GM18873 (cell line): ENCODE measurements around the gene ACOT12.
"Not testable (repeated sequence)": the region's sequence is repeated elsewhere in the genome, so short reads cannot be mapped to it uniquely, and the experiment has no call there.

Source experiments
- ATAC-seq: cut with Tn5 transposase; IDR thresholded peaks from one replicate; pipeline ENCODE4 v1.9.1; 2021; ENCODE audit warnings: mild to moderate bottlenecking, moderate library complexity, moderate number of reproducible peaks; ENCODE audit not compliant: unreplicated experiment, low FRiP score

ACOT12 gene

DNA sequence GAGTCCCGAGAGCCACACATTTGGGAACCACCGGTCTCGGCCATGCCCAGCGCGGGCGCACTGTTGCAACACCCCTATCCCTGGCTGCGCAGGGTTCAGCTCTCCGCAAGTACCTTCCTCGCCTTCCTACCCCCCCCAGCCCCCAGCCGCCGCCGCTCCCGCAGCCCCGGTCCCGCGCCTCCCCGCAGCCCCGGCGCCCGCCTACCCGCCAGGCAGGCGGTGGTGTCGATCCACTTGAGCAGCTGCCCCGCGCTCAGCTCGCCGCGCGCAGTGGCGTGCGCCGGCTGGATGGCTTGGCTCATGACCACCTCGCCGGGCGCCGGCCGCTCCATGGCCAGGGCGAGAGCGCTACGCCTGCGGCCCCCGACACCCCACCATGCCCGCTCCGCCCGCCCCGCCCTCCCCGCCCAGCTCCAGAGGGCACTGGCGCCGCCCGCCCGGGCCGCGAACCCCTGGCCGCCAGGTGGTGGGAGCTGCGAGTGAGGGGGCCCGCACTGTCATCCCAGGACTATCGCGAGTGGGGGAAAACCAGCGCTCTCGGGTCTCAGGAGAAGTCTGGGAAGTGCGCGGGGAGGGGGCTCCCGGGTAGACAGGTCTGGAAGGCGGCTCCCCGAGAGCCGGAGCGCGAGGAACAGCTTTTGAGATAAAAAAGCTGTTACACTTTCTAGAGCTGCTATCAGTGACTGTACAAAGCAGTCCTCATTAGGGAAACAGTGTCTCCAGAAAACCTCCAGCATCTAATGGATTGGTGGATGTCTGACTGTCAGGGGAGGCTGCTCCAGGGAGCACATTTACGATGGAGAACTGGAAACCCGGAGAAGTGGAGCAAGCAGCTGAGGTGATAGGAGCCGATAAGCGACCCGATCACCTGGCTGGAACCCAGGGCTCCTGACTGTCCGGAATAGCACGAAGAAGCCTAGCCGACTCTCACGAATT, at the start of gene ACOT12:
ACOT12 (minus strand) TSS at position 352 of the 936 bp plus-strand sequence; CDS start at position 332, 20 bp downstream.
- no peak for ATAC-seq

- no peak for ATAC-seq
Observed at GRCh38 chr5:81435023-81435422, 41.1 kb upstream of the ACOT12 start.

- no peak for ATAC-seq
Observed at GRCh38 chr5:81429985-81430384, 36.1 kb upstream of the ACOT12 start.

DNA sequence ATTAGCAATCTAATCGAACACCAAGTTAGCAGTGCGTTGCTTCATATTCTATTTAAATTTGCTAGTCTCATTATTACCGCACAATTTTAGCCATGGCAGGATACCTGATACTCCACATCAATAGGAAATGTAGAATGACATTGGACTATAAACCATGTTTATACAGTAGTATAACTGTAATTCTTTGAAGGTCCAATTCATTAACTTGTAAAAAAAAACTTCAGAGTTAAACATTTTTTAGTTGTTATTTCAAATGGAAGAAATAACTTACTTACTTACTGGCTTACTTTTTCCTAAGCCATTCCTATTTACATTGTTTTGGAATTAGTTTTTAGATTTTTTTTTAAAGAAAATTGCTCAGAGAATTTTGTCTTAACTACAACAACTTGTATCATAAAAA, 35.4 kb upstream of the ACOT12 start:
- no peak for ATAC-seq

- no peak for ATAC-seq
Observed at GRCh38 chr5:81428861-81429260, 34.9 kb upstream of the ACOT12 start.

DNA sequence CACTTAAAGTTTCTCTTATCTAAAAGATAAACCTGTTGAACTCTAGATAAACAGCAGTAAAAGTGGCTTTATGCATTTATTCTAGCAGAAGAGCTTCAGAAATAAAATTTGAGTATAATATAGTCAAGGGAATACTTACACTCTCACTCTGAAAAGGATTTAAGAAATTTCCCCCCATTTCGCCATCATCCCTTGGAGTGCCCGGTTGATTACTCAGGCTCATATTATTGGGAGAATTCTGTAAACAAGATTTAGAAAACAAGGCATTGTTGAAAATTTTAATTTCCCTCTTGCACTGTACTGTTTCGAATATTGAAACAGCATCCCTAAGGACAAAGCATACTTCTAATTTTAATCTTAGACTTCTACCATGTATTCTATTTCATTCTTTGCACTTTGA, 34.5 kb upstream of the ACOT12 start:
- no peak for ATAC-seq

GRCh38 chr5:81427566-81427965, 33.6 kb upstream of the ACOT12 start:
- no peak for ATAC-seq

DNA sequence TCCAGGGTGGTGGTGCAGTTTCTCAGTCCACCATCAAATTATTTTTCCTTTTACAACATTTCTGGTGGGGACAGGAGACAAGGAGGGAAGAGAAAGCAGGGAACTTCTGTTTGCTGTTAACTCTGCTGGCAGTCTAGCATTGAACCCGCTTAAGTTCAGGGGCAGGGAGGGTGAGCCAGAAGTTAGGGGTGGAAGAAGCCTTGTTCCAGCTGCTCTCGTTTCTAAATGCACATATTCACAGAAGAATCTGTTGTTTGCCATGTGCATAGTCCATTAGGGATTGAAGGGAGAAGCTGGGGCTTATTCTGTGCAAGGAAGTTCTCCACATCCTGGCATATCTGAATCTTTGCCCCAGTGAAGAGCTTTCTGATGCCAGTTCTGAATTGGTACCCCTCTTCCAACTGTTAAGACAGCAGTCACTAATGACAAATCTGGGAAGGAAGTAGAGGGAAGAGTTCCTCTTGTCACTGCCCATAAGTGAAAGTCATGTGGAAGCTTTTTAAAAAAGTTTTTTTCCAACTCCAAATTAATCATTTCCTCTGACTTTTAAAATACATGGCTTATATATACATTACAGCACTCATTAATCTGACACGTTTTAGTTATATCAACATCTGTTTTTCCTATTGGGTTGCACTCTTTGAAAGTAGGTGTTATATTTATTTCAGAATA, 32.6 kb upstream of the ACOT12 start:
- no peak for ATAC-seq

- no peak for ATAC-seq
Observed at GRCh38 chr5:81425569-81425968, 31.6 kb upstream of the ACOT12 start.

DNA sequence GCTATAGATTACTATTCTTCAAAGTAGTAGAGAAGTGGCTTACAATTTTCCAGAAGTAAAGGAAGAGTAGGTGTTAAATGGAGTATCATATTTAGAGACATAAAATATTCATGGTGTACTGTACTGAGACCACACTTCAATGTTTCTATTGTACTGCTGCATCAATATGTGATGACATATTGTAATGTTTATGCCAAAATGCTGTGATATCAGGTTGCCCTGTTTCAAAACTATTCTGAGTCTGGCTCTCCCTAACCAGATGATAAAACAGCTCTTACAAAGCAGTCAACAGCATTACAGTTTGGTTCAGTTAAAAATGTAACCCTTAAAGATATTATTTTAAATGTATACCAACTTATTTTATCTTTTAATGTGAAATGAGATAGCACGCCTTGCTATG, 30.8 kb upstream of the ACOT12 start:
- ATAC-seq, result no peak

DNA sequence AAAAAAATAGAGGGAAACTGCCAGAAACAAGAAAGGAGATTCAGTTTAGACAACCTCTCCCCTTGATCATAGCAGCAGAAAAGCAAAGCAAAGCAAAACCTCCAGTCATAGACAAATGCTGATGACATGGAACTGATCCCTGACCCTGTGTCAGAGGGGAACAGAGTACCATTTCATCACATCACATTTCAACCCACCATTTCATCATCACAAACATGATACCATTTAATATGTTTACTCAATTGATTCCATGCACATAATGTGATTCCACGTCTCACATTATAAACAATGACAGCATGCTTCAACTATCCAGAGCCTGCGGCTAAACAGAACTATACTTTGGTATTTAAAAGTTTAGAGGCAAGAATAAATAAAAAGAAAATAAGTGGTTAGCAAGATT, 28.7 kb upstream of the ACOT12 start:
- ATAC-seq, result no peak

GRCh38 chr5:81420039-81420667, 26.2 kb upstream of the ACOT12 start:
- no peak for ATAC-seq

DNA sequence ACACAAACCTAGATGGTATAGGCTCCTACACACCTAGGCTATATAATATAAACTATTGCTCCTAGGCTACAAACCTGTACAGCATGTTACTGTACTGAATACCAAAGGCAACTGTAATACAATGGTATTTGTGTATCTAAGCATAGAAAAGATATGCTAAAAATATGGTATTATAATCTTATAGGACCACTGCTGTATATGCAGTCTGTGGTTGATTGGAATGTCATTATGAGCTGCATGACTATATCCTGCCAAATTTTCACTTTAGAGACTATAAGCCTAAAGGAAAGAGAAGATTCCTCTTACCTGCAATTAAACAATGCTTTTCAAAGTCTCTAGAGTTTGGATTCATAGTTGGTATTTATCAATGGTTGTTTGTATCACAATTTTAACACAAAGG, 24.7 kb upstream of the ACOT12 start:
- no peak for ATAC-seq

- ATAC-seq, result no peak
Observed at GRCh38 chr5:81417052-81417451, 23.1 kb upstream of the ACOT12 start.

GRCh38 chr5:81409896-81410295, 16.0 kb upstream of the ACOT12 start:
- ATAC-seq, result no peak

GRCh38 chr5:81409361-81409760, 15.4 kb upstream of the ACOT12 start:
- no peak for ATAC-seq

DNA sequence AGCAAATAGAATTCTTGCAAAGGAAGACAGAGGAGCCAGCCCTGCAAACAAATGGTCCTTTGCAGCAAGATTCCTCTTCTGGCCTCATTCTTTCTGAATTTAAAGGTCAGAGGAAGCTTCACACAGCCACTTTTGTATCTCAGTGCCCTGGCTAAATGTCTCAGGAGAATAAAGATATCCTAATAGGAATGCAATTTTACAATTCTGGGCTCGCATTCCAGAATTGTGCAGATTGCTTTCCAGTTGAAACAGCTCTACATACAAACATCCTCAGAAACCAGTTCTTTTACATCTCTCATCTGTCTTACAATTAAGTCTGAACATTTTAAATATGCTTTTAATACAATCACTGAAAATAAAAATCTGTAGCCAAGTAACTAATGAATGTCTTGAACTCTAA, 14.6 kb upstream of the ACOT12 start:
- ATAC-seq, result no peak

DNA sequence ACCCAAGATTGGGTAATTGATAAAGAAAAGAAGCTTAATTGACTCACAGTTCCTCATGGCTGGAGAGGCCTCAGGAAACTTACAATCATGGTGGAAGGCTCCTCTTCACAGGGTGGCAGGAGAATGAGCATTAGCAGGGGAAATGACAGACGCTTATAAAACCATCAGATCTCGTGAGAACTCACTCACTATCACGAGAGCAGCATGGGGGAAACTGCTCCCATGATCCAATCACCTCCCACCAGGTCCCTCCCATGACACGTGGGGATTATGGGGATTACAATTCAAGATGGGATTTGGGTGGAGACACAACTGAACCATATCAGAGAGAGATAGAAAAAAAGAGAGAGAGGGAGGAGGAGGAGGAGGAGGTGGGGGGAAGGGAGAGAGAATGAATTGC, 13.9 kb upstream of the ACOT12 start:
- not testable (repeated sequence) for ATAC-seq

DNA sequence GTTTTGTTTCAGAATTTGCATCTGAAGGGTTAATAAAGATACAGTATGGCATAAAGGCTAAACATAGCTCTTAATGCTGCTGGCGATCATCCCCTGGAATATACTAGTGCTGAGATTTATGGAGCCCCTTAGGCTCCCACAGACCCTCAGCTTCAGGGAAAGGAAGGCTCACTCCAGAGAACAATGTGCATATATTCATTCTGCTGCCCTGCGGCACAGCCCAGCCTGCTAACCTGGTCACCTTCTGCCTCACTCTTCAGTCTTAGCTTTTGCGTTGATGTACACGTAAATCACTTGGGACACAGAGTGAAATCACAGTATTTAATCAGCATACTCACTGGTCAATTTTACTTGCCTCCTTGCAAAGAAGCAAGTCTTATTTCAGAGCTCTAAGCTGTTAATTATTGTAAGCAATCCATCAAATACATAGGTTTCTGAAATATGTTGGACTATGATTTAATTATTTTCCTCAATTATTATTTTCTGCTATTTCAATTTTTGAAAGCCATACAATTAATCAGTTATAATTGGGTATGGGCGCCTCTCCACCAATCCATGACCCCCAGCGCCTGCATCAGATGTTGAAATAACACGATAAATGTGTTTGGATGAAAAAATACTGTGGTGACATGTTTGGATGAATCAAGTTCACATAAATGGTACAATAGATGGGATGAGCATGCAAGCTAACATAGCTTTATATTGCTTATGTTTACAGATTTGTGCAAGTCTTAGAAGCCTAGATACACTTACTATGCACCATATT, 11.4 kb upstream of the ACOT12 start:
- ATAC-seq, result no peak

DNA sequence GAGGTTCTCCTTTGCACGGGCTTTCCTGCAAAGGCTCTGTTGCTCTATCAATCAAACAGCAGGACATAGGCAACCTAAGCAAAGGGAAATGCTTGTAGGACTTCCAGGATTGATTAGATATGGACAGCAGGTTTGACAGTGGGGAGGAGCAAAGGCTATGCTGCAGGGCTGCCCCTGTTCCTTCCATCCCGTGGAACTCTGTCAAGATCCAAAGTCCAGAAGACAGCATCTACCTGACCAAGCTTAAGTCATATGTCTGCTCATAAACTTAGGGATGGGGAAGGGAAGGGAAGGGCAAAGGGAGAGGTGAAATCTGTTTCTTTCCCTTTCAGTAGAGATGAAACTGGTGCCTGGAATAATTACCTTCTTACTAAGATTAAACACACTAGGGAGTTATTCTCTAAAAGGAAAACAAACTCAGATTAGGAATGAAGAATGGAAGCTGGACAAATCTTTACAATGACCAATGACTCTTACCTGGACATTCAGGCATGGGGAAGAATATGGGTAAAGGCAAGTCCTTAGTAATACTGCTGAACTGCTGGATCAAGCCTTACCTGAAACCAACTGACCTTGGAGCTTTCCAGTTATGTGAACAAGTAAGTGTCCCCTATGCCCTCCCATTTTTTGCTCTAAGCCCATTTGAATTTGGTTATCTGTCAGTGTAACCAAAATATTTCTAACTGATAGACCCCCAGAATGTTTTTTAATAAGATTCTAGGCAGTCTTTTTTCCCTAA, 8.4 kb upstream of the ACOT12 start:
- ATAC-seq, result no peak
